Peyer's patch (tissue), 4 donors: Measurements from ENCODE around the gene MLH3. TPM values are rescaled to one million over a fixed set of nuclear protein-coding genes. Genes with fewer than 3 reads are reported as not detected.

Source experiments
- DNase-seq, 3 donors: peaks; one replicate each; pipeline ENCODE4 v3.0.0-alpha.2; 2017 to 2019
- H3K27ac ChIP-seq, 4 donors: fragments of 200-600 bp; sonication (generic); one replicate each; pipeline ENCODE4 v1.5.1; 2016 to 2019
- H3K27me3 ChIP-seq, 2 donors: fragments of 200-600 bp; sonication (generic); one replicate each; pipeline ENCODE4 v1.5.1; 2019
- H3K36me3 ChIP-seq, 3 donors: fragments of 200-600 bp; sonication (generic); one replicate each; pipeline ENCODE4 v1.5.1; 2016 to 2019
- H3K4me1 ChIP-seq, 4 donors: fragments of 200-600 bp; sonication (generic); one replicate each; pipeline ENCODE4 v1.5.1; 2016 to 2019
- H3K4me3 ChIP-seq, 4 donors: fragments of 200-600 bp; sonication (generic); 1 replicate in 3 of 4; 2 replicates in 1 of 4; pipeline ENCODE4 v1.5.1; 2016 to 2019; ENCODE audit warnings: mild to moderate bottlenecking in 1 of 4
- H3K9me3 ChIP-seq, 4 donors: fragments of 200-600 bp; sonication (generic); one replicate each; pipeline ENCODE4 v1.5.1; 2016 to 2019; ENCODE audit warnings: mild to moderate bottlenecking in 1 of 4
- POLR2A ChIP-seq, 2 donors: fragments of 450-650 bp; IDR thresholded peaks; one replicate each; pipeline ENCODE4 v1.5.1; 2017; ENCODE audit warnings: antibody characterized with exemption in 2 of 2, mild to moderate bottlenecking in 2 of 2, moderate library complexity in 2 of 2
- total RNA-seq, 4 donors: library from RNA; depleted of rRNA; stranded (reverse); fragments of >200 nt; gene quantifications; one replicate each; pipeline ENCODE4 v1.1.0, GENCODE V29; 2016
- TF ChIP-seq, protein P1 (sequence below), 6 experiments: fragments of 450-650 bp in 4 of 6; fragments of 200-600 bp in 2 of 6; sonication (generic) in 1 of 6; IDR thresholded peaks; one replicate each; pipeline ENCODE4 v1.5.1; 2017 to 2019; ENCODE audit warnings: antibody characterized with exemption in 6 of 6, mild to moderate bottlenecking in 3 of 6, moderate library complexity in 1 of 6

The MLH3 gene
- total RNA-seq, 4 donors from 2014 or later: 40.6 to 57.0 (median 48.5) TPM

- Histone ChIP-seq H3K9me3 (no peaks in the 10 kb centered on the region), H3K36me3 (peaks cover 0 to 80% (median 0%) of the 10 kb centered on the region in 3 donors), H3K27me3 (no peaks in the 10 kb centered on the region), H3K4me1 (no peaks in the 10 kb centered on the region), H3K27ac (no peak overlapping the region), H3K4me3 (no peak overlapping the region)
- no peak for DNase-seq
- TF ChIP-seq, protein P1, sequence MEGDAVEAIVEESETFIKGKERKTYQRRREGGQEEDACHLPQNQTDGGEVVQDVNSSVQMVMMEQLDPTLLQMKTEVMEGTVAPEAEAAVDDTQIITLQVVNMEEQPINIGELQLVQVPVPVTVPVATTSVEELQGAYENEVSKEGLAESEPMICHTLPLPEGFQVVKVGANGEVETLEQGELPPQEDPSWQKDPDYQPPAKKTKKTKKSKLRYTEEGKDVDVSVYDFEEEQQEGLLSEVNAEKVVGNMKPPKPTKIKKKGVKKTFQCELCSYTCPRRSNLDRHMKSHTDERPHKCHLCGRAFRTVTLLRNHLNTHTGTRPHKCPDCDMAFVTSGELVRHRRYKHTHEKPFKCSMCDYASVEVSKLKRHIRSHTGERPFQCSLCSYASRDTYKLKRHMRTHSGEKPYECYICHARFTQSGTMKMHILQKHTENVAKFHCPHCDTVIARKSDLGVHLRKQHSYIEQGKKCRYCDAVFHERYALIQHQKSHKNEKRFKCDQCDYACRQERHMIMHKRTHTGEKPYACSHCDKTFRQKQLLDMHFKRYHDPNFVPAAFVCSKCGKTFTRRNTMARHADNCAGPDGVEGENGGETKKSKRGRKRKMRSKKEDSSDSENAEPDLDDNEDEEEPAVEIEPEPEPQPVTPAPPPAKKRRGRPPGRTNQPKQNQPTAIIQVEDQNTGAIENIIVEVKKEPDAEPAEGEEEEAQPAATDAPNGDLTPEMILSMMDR (IDR thresholded peaks at IDR 0.05): no peak
- no peak for TF ChIP-seq POLR2A (IDR thresholded peaks at IDR 0.05)
These were observed 36.9 kb upstream of the MLH3 start for GRCh38 chr14:75088153-75088552.

GRCh38 chr14:75084513-75084912 lies 33.2 kb upstream of the MLH3 start:
- H3K4me1 ChIP-seq: no peaks in the 10 kb centered on the region
- H3K27ac ChIP-seq: no peak overlapping the region
- no peaks in the 10 kb centered on the region for H3K9me3 ChIP-seq
- TF ChIP-seq POLR2A (IDR thresholded peaks at IDR 0.05): no peak
- TF ChIP-seq, protein P1 (IDR thresholded peaks at IDR 0.05): peak in 3 of 6 experiments; percentile 54 to 67 (median 60)
- no peak overlapping the region for H3K4me3 ChIP-seq
- DNase-seq: no peak
- H3K27me3 ChIP-seq: no peaks in the 10 kb centered on the region
- H3K36me3 ChIP-seq: peaks cover 0 to 61% (median 0%) of the 10 kb centered on the region in 3 donors

DNA sequence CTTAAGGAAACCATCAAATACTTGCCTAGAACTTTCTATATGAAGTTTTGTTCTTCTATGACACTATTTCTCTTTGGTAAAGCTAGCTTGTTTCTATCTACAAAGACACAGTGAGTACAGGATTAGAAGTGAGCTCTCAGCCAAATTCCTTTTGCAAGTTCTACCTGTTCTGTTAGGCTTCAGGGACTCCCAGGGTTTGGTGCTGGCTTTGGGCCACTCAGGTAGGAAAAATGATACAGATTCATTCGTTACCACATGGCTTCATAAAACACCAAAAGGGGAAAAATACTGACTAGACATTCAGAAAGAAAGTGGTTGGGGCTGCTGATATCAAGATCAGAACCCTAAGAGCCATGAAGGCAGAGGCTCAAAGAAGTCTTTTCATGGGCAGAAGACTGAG lies 32.0 kb upstream of the MLH3 start:
- Histone ChIP-seq H3K4me3 (no peak overlapping the region), H3K27ac (no peak overlapping the region), H3K9me3 (no peaks in the 10 kb centered on the region), H3K36me3 (peaks cover 0 to 59% (median 0%) of the 10 kb centered on the region in 3 donors), H3K27me3 (no peaks in the 10 kb centered on the region), H3K4me1 (no peaks in the 10 kb centered on the region)
- no peak for DNase-seq
- no peak for TF ChIP-seq POLR2A (IDR thresholded peaks at IDR 0.05)
- TF ChIP-seq, protein P1 (IDR thresholded peaks at IDR 0.05): no peak

DNA sequence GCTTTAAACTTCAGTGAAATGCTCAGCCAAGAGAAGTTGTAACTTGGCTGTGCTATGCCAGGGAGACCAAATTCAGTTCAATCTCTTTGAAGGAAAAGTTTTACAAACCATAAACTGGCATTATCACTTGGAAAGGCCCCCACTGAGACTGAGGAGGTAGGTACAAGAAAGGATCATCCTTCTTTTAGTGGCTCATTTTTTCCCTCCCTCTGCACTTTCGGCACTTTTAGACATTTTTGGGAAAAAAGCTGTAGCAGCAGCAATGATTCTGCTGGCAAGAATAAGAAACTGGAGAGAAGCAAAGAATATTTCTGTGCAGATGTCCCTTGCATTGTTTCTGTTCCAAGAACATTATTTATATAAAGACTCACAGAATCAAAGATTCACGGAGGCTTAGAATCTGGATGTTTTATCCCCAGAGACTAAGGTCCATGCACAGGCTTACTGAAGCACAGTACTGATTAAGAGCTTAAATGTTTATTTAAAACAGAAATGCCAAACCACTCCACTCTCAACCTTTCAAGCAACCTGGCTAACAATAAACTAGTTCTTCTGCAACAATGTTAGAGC lies 30.5 kb upstream of the MLH3 start:
- H3K9me3 ChIP-seq: no peaks in the 10 kb centered on the region
- TF ChIP-seq POLR2A (IDR thresholded peaks at IDR 0.05): no peak
- TF ChIP-seq, protein P1 (IDR thresholded peaks at IDR 0.05): no peak
- H3K27me3 ChIP-seq: no peaks in the 10 kb centered on the region
- no peak for DNase-seq
- no peak overlapping the region for H3K4me3 ChIP-seq
- no peaks in the 10 kb centered on the region for H3K4me1 ChIP-seq
- peak overlapping the region in 1 of 4 donors; percentile 17 for H3K27ac ChIP-seq
- H3K36me3 ChIP-seq: peaks cover 0 to 48% (median 0%) of the 10 kb centered on the region in 3 donors

GRCh38 chr14:75079521-75079920 lies 28.3 kb upstream of the MLH3 start:
- no peak for DNase-seq
- Histone ChIP-seq H3K4me3 (no peak overlapping the region), H3K27ac (no peak overlapping the region), H3K27me3 (no peaks in the 10 kb centered on the region), H3K9me3 (no peaks in the 10 kb centered on the region), H3K36me3 (peaks cover 0 to 26% (median 0%) of the 10 kb centered on the region in 3 donors), H3K4me1 (no peaks in the 10 kb centered on the region)
- TF ChIP-seq, protein P1 (IDR thresholded peaks at IDR 0.05): no peak
